ENCODE data around the gene ASPSCR1.

Gene ASPSCR1

GRCh38 chr17:81966343-81967243 is 10.8 kb upstream of the ASPSCR1 start:
- Histone ChIP-seq H3K27ac (ENCODE audit: low read length) (no peak overlapping the region), H3K27me3 (ENCODE audit: low read depth, low read length) (peaks cover 16% of the 10 kb centered on the region)

GRCh38 chr17:81967244-81967532 is 10.2 kb upstream of the ASPSCR1 start:
- Histone ChIP-seq H3K4me3 (ENCODE audit: low read depth in 1 of 2, low read length in 2 of 2) (no peak overlapping the region), H3K4me1 (ENCODE audit: control insufficient read depth in 1 of 2, insufficient read depth in 2 of 2, low read length in 2 of 2) (peaks cover 7 to 16% of the 10 kb centered on the region in 2 donors), H3K9me3 (ENCODE audit: control insufficient read depth in 1 of 2, low read length in 2 of 2) (no peaks in the 10 kb centered on the region), H3K27ac (ENCODE audit: low read length) (no peak overlapping the region), H3K27me3 (ENCODE audit: low read depth, low read length) (peaks cover 10% of the 10 kb centered on the region), H3K36me3 (ENCODE audit: control insufficient read depth in 1 of 2, insufficient read depth in 2 of 2, low read length in 2 of 2) (no peaks in the 10 kb centered on the region)

More at GRCh38 chr17:81966343-81967243, 10.8 kb upstream of the ASPSCR1 start:
- H3K4me3 ChIP-seq (ENCODE audit: low read depth in 1 of 2, low read length in 2 of 2), result no peak overlapping the region
- no peaks in the 10 kb centered on the region for H3K36me3 ChIP-seq (ENCODE audit: control insufficient read depth in 1 of 2, insufficient read depth in 2 of 2, low read length in 2 of 2)
- H3K9me3 ChIP-seq (ENCODE audit: control insufficient read depth in 1 of 2, low read length in 2 of 2), result no peaks in the 10 kb centered on the region
- H3K4me1 ChIP-seq (ENCODE audit: control insufficient read depth in 1 of 2, insufficient read depth in 2 of 2, low read length in 2 of 2), result peaks cover 7 to 21% of the 10 kb centered on the region in 2 donors

GRCh38 chr17:81967533-81968395 is 9.7 kb upstream of the ASPSCR1 start:
- Histone ChIP-seq H3K4me1 (ENCODE audit: control insufficient read depth in 1 of 2, insufficient read depth in 2 of 2, low read length in 2 of 2) (peaks cover 7 to 16% of the 10 kb centered on the region in 2 donors), H3K27me3 (ENCODE audit: low read depth, low read length) (peaks cover 4% of the 10 kb centered on the region), H3K27ac (ENCODE audit: low read length) (no peak overlapping the region), H3K36me3 (ENCODE audit: control insufficient read depth in 1 of 2, insufficient read depth in 2 of 2, low read length in 2 of 2) (no peaks in the 10 kb centered on the region), H3K4me3 (ENCODE audit: low read depth in 1 of 2, low read length in 2 of 2) (peak overlapping the region in 1 of 2 donors; percentile 32), H3K9me3 (ENCODE audit: control insufficient read depth in 1 of 2, low read length in 2 of 2) (no peaks in the 10 kb centered on the region)

- Histone ChIP-seq H3K9me3 (ENCODE audit: control insufficient read depth in 1 of 2, low read length in 2 of 2) (no peaks in the 10 kb centered on the region), H3K4me3 (ENCODE audit: low read depth in 1 of 2, low read length in 2 of 2) (peak overlapping the region in 1 of 2 donors; percentile 32), H3K27ac (ENCODE audit: low read length) (no peak overlapping the region), H3K36me3 (ENCODE audit: control insufficient read depth in 1 of 2, insufficient read depth in 2 of 2, low read length in 2 of 2) (no peaks in the 10 kb centered on the region), H3K4me1 (ENCODE audit: control insufficient read depth in 1 of 2, insufficient read depth in 2 of 2, low read length in 2 of 2) (peaks cover 7 to 16% of the 10 kb centered on the region in 2 donors), H3K27me3 (ENCODE audit: low read depth, low read length) (no peaks in the 10 kb centered on the region)
These were observed 9.1 kb upstream of the ASPSCR1 start for GRCh38 chr17:81968396-81968745.

- Histone ChIP-seq H3K27ac (ENCODE audit: low read length) (no peak overlapping the region), H3K27me3 (ENCODE audit: low read depth, low read length) (no peaks in the 10 kb centered on the region), H3K4me1 (ENCODE audit: control insufficient read depth in 1 of 2, insufficient read depth in 2 of 2, low read length in 2 of 2) (peaks cover 7 to 16% of the 10 kb centered on the region in 2 donors)
These were observed 8.3 kb upstream of the ASPSCR1 start for GRCh38 chr17:81968850-81969812.

GRCh38 chr17:81973432-81973831 is 4.0 kb upstream of the ASPSCR1 start:
- no peak overlapping the region for H3K4me3 ChIP-seq (ENCODE audit: low read depth in 1 of 2, low read length in 2 of 2)
- no peaks in the 10 kb centered on the region for H3K9me3 ChIP-seq (ENCODE audit: control insufficient read depth in 1 of 2, low read length in 2 of 2)
- no peaks in the 10 kb centered on the region for H3K36me3 ChIP-seq (ENCODE audit: control insufficient read depth in 1 of 2, insufficient read depth in 2 of 2, low read length in 2 of 2)
- H3K27ac ChIP-seq (ENCODE audit: low read length), result no peak overlapping the region
- peaks cover 0 to 12% of the 10 kb centered on the region in 2 donors for H3K4me1 ChIP-seq (ENCODE audit: control insufficient read depth in 1 of 2, insufficient read depth in 2 of 2, low read length in 2 of 2)
- no peaks in the 10 kb centered on the region for H3K27me3 ChIP-seq (ENCODE audit: low read depth, low read length)

More at GRCh38 chr17:81968850-81969812, 8.3 kb upstream of the ASPSCR1 start:
- Histone ChIP-seq H3K9me3 (ENCODE audit: control insufficient read depth in 1 of 2, low read length in 2 of 2) (no peaks in the 10 kb centered on the region), H3K36me3 (ENCODE audit: control insufficient read depth in 1 of 2, insufficient read depth in 2 of 2, low read length in 2 of 2) (no peaks in the 10 kb centered on the region), H3K4me3 (ENCODE audit: low read depth in 1 of 2, low read length in 2 of 2) (no peak overlapping the region)

GRCh38 chr17:81976332-81977210 is 858 bp upstream of the ASPSCR1 start:
- H3K27ac ChIP-seq (ENCODE audit: low read length), result peak overlapping the region; percentile 56
- H3K4me1 ChIP-seq (ENCODE audit: control insufficient read depth in 1 of 2, insufficient read depth in 2 of 2, low read length in 2 of 2), result peaks cover 0 to 10% of the 10 kb centered on the region in 2 donors
- H3K9me3 ChIP-seq (ENCODE audit: control insufficient read depth in 1 of 2, low read length in 2 of 2), result no peaks in the 10 kb centered on the region
- H3K27me3 ChIP-seq (ENCODE audit: low read depth, low read length), result no peaks in the 10 kb centered on the region
- H3K4me3 ChIP-seq (ENCODE audit: low read depth in 1 of 2, low read length in 2 of 2), result peak overlapping the region; percentile 72 to 78
- peaks cover 0 to 3% of the 10 kb centered on the region in 2 donors for H3K36me3 ChIP-seq (ENCODE audit: control insufficient read depth in 1 of 2, insufficient read depth in 2 of 2, low read length in 2 of 2)

GRCh38 chr17:81978524-81979298 is 1.3 kb downstream of the ASPSCR1 start:
- Histone ChIP-seq H3K4me3 (ENCODE audit: low read depth in 1 of 2, low read length in 2 of 2) (peak overlapping the region; percentile 11 to 78), H3K9me3 (ENCODE audit: control insufficient read depth in 1 of 2, low read length in 2 of 2) (no peaks in the 10 kb centered on the region), H3K27ac (ENCODE audit: low read length) (no peak overlapping the region), H3K36me3 (ENCODE audit: control insufficient read depth in 1 of 2, insufficient read depth in 2 of 2, low read length in 2 of 2) (peaks cover 0 to 6% of the 10 kb centered on the region in 2 donors), H3K4me1 (ENCODE audit: control insufficient read depth in 1 of 2, insufficient read depth in 2 of 2, low read length in 2 of 2) (peaks cover 0 to 10% of the 10 kb centered on the region in 2 donors), H3K27me3 (ENCODE audit: low read depth, low read length) (no peaks in the 10 kb centered on the region)

- no peak overlapping the region for H3K27ac ChIP-seq (ENCODE audit: low read length)
- no peaks in the 10 kb centered on the region for H3K27me3 ChIP-seq (ENCODE audit: low read depth, low read length)
- H3K9me3 ChIP-seq (ENCODE audit: control insufficient read depth in 1 of 2, low read length in 2 of 2), result no peaks in the 10 kb centered on the region
- H3K4me3 ChIP-seq (ENCODE audit: low read depth in 1 of 2, low read length in 2 of 2), result no peak overlapping the region
- H3K4me1 ChIP-seq (ENCODE audit: control insufficient read depth in 1 of 2, insufficient read depth in 2 of 2, low read length in 2 of 2), result peaks cover 0 to 10% of the 10 kb centered on the region in 2 donors
- H3K36me3 ChIP-seq (ENCODE audit: control insufficient read depth in 1 of 2, insufficient read depth in 2 of 2, low read length in 2 of 2), result peaks cover 2 to 15% of the 10 kb centered on the region in 2 donors
These were observed 2.7 kb downstream of the ASPSCR1 start for GRCh38 chr17:81980122-81980521.

All from muscle layer of duodenum (tissue), 2 donors.